Cardiac septum (tissue), 1 donor: Measurements from ENCODE around the gene CYB5B. TPM values are rescaled to one million over a fixed set of nuclear protein-coding genes. Genes with fewer than 3 reads are reported as not detected.
A peak's percentile ranks its signal among the peaks of the same experiment; 100 is the strongest.

Experiments used
- DNase-seq: peaks from one replicate; pipeline ENCODE4 v3.0.0-alpha.2; 2020; ENCODE audit warnings: low spot score
- intact Hi-C: fragments of 100-400 bp; cut with DNase I; formaldehyde crosslinking; loops from one replicate; pipeline ENCODE4 v1.14.0; 2022
- total RNA-seq: library from RNA; stranded (reverse); fragmentation: NEBNext Ultra II Directional; extraction: Animal tissue kit (Norgen Biotek cat#: 25700); gene quantifications from one replicate; pipeline ENCODE4 v1.2.1, GENCODE V29; 2021
- donor health status: DM: no; HTN: no; CAD: no.

CYB5B gene
- total RNA-seq, 1 donor from 2014 or later: 53.2 TPM

DNA sequence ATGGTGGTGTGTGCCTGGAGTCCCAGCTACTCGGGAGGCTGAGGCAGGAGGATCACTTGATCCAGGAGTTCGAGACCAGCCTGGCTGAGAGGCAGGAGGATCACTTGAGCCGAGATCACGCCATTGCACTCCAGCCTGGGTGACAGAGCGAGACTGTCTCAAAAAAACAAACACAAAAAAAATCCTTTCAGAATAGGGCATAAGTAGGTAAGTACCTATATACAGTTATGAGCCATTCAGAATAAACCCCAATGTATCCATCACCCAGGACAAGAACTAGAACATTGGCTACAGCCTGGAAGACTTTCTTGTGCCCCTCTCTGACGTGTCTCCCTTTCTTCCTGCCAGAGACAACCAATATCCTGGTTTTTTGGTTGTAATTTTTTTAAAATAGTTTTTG is 54.3 kb downstream of the CYB5B start:
- intact Hi-C loops: no loop called here
- no peak for DNase-seq

DNA sequence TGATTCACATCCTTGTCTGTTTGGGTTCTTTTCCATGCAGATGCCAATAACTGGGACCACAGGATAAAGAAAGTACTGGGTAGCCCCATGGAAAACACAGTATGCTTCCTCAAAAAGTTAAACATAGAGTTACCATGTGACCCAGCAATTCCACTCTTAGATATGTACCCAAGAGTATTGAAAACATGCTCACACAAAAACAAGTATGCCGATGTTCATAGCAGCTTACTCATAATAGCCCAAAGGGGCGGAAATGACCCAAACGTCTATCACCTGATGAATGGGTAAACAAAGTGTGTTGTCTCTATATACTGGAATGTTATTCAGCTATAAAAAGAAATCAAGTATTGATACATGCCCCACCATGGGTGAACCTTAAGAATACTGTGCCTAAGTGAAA is 55.4 kb downstream of the CYB5B start:
- DNase-seq: no peak
- intact Hi-C loops: loop anchor here (5.0 kb wide), 2 partner anchors 32 to 82 kb away; no protein-coding TSS in a partner anchor

DNA sequence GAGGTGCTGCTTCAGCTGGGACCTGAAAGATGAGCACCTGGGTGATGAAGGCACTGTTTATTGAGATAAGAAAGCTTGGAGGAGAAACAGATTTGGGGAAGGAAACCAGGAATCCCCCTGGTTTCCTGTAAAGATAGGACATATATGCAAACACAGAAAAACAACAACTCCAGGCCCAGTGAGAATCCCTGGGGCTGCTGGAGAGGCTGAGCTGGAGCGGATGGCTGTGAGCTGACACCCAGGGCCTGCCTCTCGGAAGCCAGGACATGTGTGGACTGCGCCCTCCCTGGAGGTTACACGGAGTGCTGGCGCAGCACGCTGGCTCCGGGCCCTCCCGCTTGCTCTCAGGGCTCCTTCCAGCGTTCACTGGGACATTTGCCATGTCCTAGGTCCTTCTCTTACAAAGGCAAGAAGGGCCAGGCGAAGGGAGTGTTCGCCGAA is 57.5 kb downstream of the CYB5B start:
- DNase-seq: peak; percentile 87
- intact Hi-C loops: loop anchor here (1.0 to 5.0 kb wide), 3 partner anchors 35 to 85 kb away; partner anchors contain the start of gene NFAT5

DNA sequence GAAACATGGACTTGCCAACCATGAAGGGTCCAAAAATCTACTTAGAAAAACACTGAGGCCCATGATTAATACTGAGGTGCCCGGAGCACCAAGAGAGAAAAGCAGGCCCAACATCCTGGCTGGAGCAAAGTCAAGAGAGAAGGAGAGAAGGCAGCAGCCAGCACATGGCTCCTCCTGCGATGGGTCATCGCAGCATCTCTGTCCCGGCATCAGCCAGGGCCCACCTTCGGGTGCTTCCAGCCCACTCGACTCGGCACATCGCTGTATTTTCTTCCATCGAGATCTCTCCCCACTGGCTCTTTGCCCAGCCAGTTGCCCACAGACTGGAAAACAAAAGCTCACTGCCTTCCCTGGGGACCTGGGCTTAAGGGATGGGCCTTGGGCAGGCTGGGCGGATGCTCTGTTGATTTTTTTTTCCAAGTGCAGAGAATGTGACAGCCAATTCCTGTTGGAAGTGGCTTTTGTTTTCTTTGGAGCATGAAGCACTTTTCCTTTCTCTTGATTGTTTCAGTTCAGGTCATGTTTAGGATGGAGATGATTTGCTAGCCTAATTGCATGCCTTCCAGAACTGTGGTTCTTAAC is 58.1 kb downstream of the CYB5B start:
- no peak for DNase-seq
- intact Hi-C loops: loop anchor here (1.0 to 5.0 kb wide), 3 partner anchors 35 to 85 kb away; partner anchors contain the start of gene NFAT5

DNA sequence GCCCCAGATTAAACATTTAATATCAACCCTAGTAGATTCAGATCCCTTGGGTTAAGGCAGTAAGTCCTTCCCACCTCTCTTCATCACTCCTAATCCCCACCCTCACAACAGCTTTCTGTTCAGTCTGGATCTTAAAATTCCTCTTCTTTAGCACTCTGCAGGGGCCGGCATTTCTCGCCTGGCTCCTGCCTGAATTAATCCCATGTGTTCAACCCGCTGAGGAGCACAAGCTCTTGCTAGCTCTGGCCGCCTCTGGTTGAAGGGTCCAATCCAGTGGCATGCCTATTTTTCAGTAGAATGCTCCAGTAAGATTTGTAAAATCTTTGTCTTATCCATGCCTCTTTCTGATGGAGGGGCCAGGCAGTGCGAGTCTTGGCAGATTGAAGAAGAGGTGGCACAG is 59.2 kb downstream of the CYB5B start:
- intact Hi-C loops: loop anchor here (5.0 kb wide), 2 partner anchors 36 to 86 kb away; no protein-coding TSS in a partner anchor
- DNase-seq: no peak

DNA sequence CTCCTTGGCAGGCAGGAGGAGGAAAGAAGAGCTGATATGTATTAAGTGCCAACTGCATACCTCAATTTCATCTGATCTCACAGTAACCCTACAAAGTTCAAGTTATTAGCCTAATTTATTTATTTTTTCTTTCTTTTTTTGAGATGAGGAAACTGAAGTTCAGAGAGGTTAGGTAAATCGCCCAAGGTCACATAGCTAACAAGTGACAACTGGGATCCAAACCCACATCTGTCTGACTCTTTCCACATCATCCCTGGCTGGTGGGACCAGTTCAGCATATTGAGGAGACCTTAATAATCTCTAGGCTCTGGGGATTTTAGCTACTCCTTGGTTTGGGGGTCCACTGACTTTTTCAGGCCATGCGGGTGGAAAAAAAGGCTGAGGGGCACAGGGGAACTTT is 60.9 kb downstream of the CYB5B start:
- intact Hi-C loops: no loop called here
- DNase-seq: no peak

DNA sequence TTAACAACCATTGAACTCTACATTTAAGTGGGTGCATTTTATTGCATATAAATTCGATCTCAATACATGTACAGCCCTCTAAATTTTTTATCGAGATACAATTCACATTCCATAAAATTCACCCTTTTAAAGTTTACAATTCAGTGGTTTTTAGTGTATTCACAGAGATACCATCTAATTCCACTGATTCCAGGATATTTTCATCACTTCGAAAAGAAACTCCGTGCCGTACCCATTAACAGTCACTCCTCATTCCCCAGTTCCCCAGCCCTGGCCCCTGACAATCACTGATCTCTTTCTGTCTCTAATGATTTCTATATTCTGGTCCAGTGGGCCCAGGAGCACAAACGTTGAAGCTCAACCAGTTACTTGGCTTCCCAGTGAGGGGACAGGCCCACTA is 61.4 kb downstream of the CYB5B start:
- intact Hi-C loops: no loop called here
- DNase-seq: no peak

DNA sequence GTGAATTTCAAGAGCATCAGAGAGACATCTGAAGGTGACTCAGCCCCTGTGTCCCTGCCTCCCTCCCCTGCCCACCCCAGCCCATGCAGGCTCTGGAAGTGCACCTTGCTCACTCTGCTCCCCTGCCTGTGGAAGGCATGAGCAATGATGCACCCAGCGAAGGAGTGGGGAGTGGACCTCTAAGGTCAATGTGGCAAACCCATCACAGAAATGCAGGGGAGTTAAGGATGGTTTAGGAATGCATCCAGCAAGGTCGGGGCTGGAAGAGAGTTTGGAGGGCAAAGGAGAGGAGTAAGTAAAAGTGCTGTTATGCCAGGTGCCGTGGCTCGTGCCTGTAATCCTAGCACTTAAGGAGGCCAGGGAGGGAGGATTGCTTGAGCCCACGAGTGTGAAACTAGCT is 61.9 kb downstream of the CYB5B start:
- no peak for DNase-seq
- intact Hi-C loops: no loop called here

DNA sequence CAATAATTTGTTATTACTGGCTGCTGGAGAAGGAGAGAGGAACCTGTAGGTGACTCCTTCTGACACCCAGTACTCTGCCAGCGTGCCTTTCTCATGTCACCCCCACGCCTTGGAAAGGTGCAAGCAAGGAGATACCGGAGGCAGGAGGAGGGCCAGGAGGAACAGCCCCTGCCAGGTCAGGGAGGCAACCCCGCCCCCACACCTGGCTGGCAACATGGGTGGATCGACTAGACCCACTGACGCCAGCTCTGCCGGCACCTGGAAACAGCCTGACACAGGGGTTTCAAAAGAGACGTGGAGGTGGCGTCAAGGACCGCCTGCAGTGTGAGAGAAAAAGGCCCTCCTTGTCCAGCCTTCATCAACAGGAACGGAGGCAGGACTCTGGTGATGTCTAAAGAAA is 62.3 kb downstream of the CYB5B start:
- no peak for DNase-seq
- intact Hi-C loops: no loop called here

DNA sequence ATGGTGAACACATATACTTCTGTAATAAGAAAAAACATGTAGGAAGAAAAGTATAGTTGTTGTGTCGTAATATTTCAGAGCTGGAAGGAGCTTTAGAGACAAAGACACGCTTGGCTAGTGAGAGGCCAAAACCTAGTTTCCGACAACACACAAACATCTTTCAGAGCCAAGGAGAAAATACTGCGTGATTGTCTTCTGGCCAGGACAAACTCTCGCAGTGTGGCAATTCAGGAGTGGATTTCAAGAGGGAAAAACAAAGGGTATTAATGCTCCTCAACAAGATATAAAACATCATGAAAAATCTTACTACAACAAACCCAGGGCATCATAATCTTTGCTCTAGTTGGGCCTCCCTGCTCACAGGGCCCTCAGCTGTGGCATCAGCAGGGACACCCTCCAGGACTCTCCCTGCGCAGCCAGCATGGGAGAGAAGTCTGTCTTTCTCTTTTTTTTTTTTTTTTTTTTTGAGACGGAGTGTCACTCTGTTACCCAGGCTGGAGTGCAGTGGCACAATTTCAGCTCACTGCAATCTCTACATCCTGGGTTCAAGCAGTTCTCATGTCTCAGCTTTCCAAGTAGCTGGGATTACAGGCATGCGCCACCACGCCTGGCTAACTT is 66.4 kb downstream of the CYB5B start:
- no peak for DNase-seq
- intact Hi-C loops: no loop called here

DNA sequence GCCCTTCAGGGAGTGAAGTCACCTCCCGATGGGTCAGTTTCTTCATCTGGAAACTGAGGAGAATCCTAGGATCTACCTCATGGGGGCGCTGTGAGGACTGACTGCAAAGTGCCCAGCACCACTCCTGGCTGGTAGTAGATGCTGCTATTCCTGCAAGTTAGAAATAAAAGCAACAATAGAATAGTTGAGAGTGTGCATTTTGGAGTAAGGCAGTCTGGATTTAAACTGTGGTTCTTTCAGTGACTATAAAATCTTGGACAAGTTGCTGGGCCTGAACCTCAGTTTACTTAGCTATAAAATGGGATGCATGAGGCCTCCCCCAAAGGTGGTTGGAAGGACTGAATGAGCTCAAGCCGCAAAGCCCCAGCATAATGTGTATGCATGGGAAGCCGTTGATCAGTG is 70.6 kb downstream of the CYB5B start:
- intact Hi-C loops: no loop called here

DNA sequence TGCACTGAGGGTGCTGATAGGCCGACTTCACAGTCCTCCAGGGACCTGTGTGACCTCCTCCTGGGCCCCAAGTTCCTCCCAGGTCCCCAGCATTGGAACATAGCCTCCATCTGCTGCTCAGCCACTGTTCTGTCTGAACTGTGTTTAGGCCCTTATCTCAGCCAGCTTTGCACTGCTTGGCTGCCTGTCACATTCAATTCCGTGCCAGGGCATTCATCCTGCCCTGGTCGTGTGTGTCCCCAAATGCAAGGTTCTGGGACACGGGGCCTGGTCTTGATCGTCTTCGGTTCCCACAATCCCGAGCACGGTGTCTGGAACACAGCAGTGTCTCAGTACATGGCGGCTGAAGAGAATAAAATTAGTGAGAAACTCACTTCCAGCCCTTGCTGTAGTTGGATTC is 71.4 kb downstream of the CYB5B start:
- no peak for DNase-seq

More for the DNA sequence above, 70.6 kb downstream of the CYB5B start:
- no peak for DNase-seq

DNA sequence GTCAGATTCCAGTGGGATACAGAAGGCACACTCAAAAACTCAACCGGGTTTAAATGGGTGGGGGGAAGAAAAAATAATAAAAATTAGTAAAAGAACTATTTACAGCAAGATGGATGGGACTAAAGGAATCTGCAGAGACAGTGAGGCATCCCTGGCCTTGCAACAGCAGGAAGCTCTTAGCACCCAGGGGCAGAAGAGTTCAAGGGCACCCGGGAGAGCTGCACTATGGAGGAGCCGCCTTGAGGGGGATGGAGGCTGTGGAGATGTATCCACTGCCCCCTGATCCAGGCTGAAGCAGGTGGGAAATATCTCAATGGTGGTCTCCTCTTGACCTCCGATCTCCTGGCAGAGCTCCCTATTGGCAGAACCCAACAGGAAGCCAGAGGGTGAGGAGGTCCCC is 72.0 kb downstream of the CYB5B start:
- no peak for DNase-seq
- intact Hi-C loops: no loop called here

More for the DNA sequence above, 71.4 kb downstream of the CYB5B start:
- intact Hi-C loops: no loop called here

DNA sequence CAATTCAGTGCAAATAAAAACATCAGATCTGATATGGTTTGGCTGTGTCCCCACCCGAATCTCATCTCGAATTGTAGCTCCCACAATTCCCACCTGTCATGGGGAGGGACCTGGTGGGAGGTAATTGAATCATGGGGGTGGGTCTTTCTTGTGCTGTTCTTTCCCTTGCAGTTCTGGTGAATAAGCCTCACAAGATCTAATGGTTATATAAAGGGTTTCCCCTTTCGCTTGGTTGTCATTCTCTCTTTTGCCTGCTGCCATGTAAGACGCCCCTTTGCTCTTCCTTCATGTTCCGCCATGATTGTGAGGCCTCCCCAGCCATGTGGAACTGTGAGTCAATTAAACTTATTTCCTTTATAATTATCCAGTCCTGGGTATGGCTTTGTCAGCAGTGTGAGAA is 72.5 kb downstream of the CYB5B start:
- intact Hi-C loops: no loop called here
- no peak for DNase-seq

DNA sequence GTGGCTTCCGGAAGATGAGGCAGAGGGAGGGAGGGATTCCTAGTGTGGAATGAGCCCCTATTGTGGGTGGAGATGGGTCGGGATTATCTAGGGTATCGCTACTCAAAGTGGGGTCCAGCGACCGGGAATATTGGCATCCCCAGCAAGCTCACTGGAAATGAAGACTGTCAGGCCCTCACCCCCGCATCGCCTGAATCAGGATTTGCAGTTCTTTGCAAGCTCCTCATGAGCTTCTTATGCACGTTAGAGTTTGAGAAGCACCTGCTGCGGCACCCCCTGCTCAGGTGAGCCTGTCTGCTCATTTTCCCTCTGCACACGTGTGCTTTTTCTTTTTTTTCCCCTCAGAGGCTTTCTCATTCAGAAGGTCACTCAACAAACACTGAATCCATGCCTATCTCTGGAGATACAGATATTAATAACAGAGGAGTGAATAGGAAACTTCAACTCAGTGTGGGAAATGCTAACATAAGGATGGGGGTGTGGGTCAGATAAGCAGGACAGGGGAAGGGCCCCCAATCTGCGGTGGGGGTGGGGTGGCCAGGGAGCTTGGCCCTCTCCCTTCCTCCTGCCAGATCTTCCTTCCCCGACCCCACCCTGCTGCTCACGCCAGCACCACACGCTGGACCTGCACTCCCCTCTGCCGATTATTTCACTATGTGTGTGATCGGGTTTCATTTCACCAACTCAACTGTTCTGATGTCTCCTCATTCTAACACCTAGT is 73.6 kb downstream of the CYB5B start:
- no peak for DNase-seq
- intact Hi-C loops: no loop called here

DNA sequence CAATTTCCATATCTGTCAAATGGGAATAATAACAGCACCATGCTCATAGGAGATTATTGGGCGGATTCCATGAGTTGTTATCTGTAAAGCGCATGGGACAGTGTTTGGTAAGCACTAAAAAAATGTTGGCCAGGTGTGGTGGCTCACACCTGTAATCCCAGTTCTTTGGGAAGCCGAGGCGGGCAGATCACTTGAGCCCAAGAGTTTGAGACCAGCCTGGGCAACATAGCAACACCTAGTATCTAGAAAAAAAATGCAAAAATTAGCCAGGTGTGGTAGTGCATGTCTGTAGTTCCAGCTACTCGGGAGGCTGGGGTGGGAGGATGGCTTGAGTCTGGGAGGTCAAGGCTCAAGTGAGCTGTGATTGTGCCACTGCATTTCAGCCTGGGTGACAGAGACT is 74.5 kb downstream of the CYB5B start:
- no peak for DNase-seq
- intact Hi-C loops: no loop called here

DNA sequence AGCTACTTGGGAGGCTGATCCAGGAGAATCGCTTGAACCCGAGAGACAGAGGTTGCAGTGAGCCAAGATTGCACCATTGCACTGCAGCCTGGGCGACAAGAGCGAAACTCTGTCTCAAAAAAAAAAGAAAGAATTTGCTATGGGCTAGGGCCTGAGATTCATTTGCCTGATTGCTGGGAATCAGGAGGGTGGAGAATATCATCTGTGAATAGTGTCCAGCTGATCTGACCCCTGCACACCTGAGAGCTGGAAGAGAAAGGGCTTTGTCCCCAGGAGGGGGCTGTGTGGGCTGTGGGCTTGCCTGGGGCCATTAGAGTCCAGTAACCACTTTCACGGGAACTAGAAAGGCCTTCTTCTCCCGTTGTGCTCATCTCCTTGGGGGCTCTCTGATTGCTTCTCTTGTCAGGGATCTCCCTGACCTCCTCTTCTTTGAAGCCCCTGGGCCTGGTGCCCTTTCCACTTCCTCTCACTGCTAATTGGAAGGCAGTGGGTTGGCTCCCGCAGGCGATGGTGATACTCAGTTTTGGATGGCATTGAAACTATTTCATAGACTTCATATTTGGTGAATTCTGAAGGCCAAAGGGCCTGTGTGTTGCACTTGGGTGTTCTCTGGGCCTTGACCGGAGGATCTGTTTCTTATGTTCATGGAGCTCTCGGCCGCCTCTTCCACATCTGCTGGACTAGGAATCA is 75.3 kb downstream of the CYB5B start:
- no peak for DNase-seq
- intact Hi-C loops: no loop called here

DNA sequence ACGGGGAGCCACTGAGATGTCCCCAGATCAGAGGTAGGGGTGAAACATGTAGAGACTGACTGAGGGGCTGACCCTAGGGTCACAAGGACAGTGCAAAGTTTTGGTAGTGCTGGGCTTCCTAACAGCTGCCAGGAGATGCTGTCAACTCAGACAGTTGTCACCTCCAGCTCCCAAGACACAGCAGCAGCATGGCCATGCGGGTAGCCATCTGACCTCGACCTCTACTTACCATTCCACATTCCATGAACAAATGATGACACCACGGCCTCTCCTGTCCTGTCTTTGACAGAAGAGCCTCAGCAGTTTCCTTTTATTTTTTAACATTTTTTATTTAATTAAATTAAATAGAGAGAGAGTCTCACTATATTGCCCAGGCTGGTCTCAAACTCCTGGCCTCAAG is 76.1 kb downstream of the CYB5B start:
- intact Hi-C loops: no loop called here
- DNase-seq: no peak

DNA sequence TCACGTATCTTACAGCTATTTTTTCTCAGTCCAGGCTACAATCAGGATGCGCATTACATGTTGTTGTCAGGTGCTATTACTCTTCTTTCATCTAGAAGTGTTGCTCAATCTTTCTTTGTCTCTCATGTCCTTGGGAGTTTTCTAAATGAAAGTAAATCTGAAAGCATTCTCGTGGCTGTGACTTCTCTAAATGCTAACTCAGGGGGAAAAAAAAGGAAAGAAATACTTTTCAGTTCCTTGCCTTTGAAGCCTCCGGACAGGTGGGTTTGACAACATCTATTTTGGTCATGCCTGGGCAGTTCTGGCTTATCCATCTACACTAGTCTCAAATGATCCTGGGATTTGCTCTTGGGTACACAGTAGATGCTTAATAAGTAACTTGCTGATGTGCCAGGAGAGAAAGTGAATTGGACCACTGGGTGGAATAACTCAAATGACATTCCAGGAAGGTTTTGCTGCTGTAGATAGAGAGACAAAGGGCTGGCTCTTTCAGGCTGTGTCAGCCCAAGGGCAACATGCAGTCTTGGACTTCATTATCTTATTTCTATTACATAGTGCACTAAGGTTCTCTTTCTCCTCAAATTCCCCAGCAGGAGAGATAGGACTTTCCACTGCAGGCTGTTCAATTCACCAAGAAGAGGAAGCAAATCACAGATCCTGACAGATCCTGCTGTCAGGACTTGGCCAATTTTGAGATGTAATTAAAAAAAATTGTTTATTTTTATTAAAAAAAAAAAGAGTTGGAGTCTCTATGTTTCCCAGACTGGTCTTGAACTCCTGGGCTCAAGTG is 77.7 kb downstream of the CYB5B start:
- intact Hi-C loops: no loop called here
- DNase-seq: peak; percentile 26

DNA sequence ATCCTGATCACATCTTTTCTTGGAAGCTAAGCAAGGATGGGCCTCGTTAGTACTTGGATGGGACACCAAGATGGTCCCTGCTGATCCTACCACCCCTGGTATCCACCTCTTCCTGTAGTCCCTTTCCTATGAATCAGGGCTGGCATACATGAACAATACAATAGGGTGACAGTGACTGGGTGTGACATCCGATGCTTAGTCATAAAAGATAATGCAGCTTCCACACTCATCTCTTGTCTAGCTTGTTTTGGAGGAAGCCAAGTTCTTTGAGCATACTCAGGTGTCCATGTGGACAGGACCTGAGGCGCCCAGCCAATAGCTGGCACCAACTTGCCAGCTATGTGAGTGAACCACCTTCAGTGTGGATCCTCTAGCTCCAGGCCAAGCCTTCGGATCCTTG is 78.8 kb downstream of the CYB5B start:
- no peak for DNase-seq
- intact Hi-C loops: no loop called here
